IMR-90 (cell line): ENCODE data around the gene CGB7. TPM values are rescaled to one million over a fixed set of nuclear protein-coding genes. Genes with fewer than 3 reads are reported as not detected.

Experiments
- ATAC-seq: fragments of 200-7000 bp; cut with Tn5 transposase; 2 replicates; pipeline ENCODE4 v1.9.1; 2020; ENCODE audit warnings: low read depth, mild to moderate bottlenecking, moderate library complexity
- BruUV-seq: library from RNA; stranded (reverse); fragments of 400-500 nt; replicated peaks from 2 replicates; lab custom pipeline; 2021; lab: Mats Ljungman, UMichigan
- CTCF ChIA-PET: fragments of 300-600 bp; formaldehyde crosslinking; extraction: SDS; loops from one replicate; lab custom pipeline; 2021; ENCODE audit warnings: antibody characterized with exemption; lab: Yijun Ruan, JAX
- POLR2A ChIA-PET: fragments of 300-600 bp; sonication (Branson Sonifier 250); formaldehyde crosslinking; loops from one replicate; lab custom pipeline; 2022; ENCODE audit warnings: antibody characterized with exemption; ENCODE audit not compliant: unreplicated experiment; lab: Charles Lee
- DNase-seq: peaks from one replicate; pipeline ENCODE4 v3.0.0; 2013
- H2AFZ ChIP-seq: replicated peaks from 2 replicates; pipeline ENCODE3; 2013; ENCODE audit warnings: low read length, mild to moderate bottlenecking; ENCODE audit not compliant: poor library complexity
- H2AK5ac ChIP-seq: 2 replicates; pipeline ENCODE4 v1.6.1; 2013; ENCODE audit warnings: low read depth, low read length, inconsistent platforms
- H2AK9ac ChIP-seq: replicated peaks from 2 replicates; pipeline ENCODE3; 2013; ENCODE audit warnings: mild to moderate bottlenecking, low read depth, low read length, moderate library complexity; ENCODE audit not compliant: poor library complexity
- H2BK120ac ChIP-seq: 2 replicates; pipeline ENCODE4 v1.6.1; 2013; ENCODE audit warnings: low read depth, low read length, inconsistent platforms
- H2BK15ac ChIP-seq: 3 replicates; pipeline ENCODE4 v1.6.1; 2013; ENCODE audit warnings: low read depth, low read length, inconsistent platforms
- H2BK20ac ChIP-seq: 2 replicates; pipeline ENCODE4 v1.6.1; 2013; ENCODE audit warnings: low read depth, mild to moderate bottlenecking, inconsistent platforms, low read length, moderate library complexity
- H2BK5ac ChIP-seq: 2 replicates; pipeline ENCODE4 v1.6.1; 2013; ENCODE audit warnings: mild to moderate bottlenecking, low read depth, low read length, inconsistent platforms; ENCODE audit not compliant: poor library complexity, severe bottlenecking
- H3K14ac ChIP-seq: replicated peaks from 2 replicates; pipeline ENCODE4 v1.6.1; 2013; ENCODE audit warnings: low read depth, low read length, inconsistent platforms
- H3K18ac ChIP-seq: 2 replicates; pipeline ENCODE4 v1.6.1; 2013; ENCODE audit warnings: low read depth, low read length, control low read depth
- H3K23ac ChIP-seq: 2 replicates; pipeline ENCODE4 v1.6.1; 2013; ENCODE audit warnings: low read depth, low read length, inconsistent platforms
- H3K27ac ChIP-seq: 2 replicates; pipeline ENCODE4 v1.5.1; 2013; ENCODE audit warnings: mild to moderate bottlenecking, control low read depth, low read length; ENCODE audit not compliant: insufficient read depth
- H3K27me3 ChIP-seq: 2 replicates; pipeline ENCODE4 v1.6.1; 2013; ENCODE audit warnings: low read length; ENCODE audit not compliant: control insufficient read depth, insufficient read depth
- H3K36me3 ChIP-seq: 2 replicates; pipeline ENCODE4 v1.6.1; 2013; ENCODE audit warnings: low read length, mixed read lengths; ENCODE audit not compliant: control insufficient read depth, insufficient read depth
- H3K4ac ChIP-seq: 2 replicates; pipeline ENCODE4 v1.6.1; 2013; ENCODE audit warnings: low read depth, low read length, inconsistent platforms
- H3K4me1 ChIP-seq: 2 replicates; pipeline ENCODE4 v1.6.1; 2013; ENCODE audit warnings: low read length, mixed read lengths; ENCODE audit not compliant: control insufficient read depth, insufficient read depth
- H3K4me2 ChIP-seq: 2 replicates; pipeline ENCODE4 v1.6.1; 2013; ENCODE audit warnings: low read depth, mild to moderate bottlenecking, control low read depth, low read length, moderate library complexity
- H3K4me3 ChIP-seq: 2 replicates; pipeline ENCODE4 v1.5.1; 2013; ENCODE audit warnings: low read depth, mild to moderate bottlenecking, control low read depth, low read length, moderate library complexity; ENCODE audit not compliant: insufficient read depth
- H3K56ac ChIP-seq: 2 replicates; pipeline ENCODE4 v1.6.1; 2013; ENCODE audit warnings: low read length, inconsistent platforms; ENCODE audit not compliant: insufficient read depth; ENCODE audit errors: extremely low read depth
- H3K79me1 ChIP-seq, 2 experiments: 2 replicates each; pipeline ENCODE4 v1.6.1; 2013; ENCODE audit warnings: low read length in 2 of 2, inconsistent platforms in 1 of 2, low read depth in 1 of 2
- H3K9ac ChIP-seq: 2 replicates; pipeline ENCODE4 v1.6.1; 2013; ENCODE audit warnings: low read depth, low read length, control low read depth
- H3K9me1 ChIP-seq: 2 replicates; pipeline ENCODE4 v1.6.1; 2013; ENCODE audit warnings: low read length, inconsistent platforms; ENCODE audit not compliant: insufficient read depth
- H3K9me3 ChIP-seq: 2 replicates; pipeline ENCODE4 v1.6.1; 2013; ENCODE audit warnings: low read length; ENCODE audit not compliant: control insufficient read depth, insufficient read depth
- H4K20me1 ChIP-seq: 2 replicates; pipeline ENCODE4 v1.6.1; 2013; ENCODE audit warnings: low read length, inconsistent platforms; ENCODE audit not compliant: insufficient read depth
- H4K5ac ChIP-seq: 2 replicates; pipeline ENCODE4 v1.6.1; 2013; ENCODE audit warnings: mild to moderate bottlenecking, low read depth, low read length, control low read depth
- H4K8ac ChIP-seq, 2 experiments: 2 replicates each; pipeline ENCODE4 v1.6.1; 2013; ENCODE audit warnings: low read depth in 2 of 2, low read length in 2 of 2, control low read depth in 1 of 2, inconsistent platforms in 1 of 2
- H4K91ac ChIP-seq: 2 replicates; pipeline ENCODE4 v1.6.1; 2013; ENCODE audit warnings: low read depth, low read length, inconsistent platforms; ENCODE audit not compliant: insufficient read depth
- CEBPB ChIP-seq: IDR thresholded peaks from 2 replicates; pipeline ENCODE4 v1.6.1; 2012; ENCODE audit warnings: low read depth, low read length, improper control_type of control experiment
- CHD1 ChIP-seq: IDR thresholded peaks from 2 replicates; pipeline ENCODE4 v1.6.1; 2012; ENCODE audit warnings: low read depth, low read length, improper control_type of control experiment
- NFE2L2 ChIP-seq: fragments of 150-350 bp; IDR thresholded peaks from 2 replicates; pipeline ENCODE4 v1.6.1; 2016; ENCODE audit warnings: low read depth, mild to moderate bottlenecking, low read length
- POLR2A ChIP-seq: IDR thresholded peaks from 2 replicates; pipeline ENCODE4 v1.6.1; 2012; ENCODE audit warnings: mild to moderate bottlenecking, low read depth, low read length
- RCOR1 ChIP-seq: IDR thresholded peaks from 2 replicates; pipeline ENCODE4 v1.6.1; 2012; ENCODE audit warnings: mild to moderate bottlenecking, low read length, improper control_type of control experiment; ENCODE audit not compliant: insufficient replicate concordance
- SMC3 ChIP-seq: fragments of 150-350 bp; IDR thresholded peaks from 2 replicates; pipeline ENCODE4 v1.6.1; 2016; ENCODE audit warnings: low read depth, mild to moderate bottlenecking, antibody characterized with exemption, low read length, moderate library complexity
- WGBS, 2 experiments: methylation state at CpG; one replicate each; pipeline versions ENCODE4 v1.1.5 to v1.1.7; 2013; ENCODE audit warnings: missing lambda C conversion rate in 2 of 2; ENCODE audit not compliant: insufficient read length in 1 of 2; ENCODE audit errors: extremely low coverage in 2 of 2; 5-methylcytosine and 5-hydroxymethylcytosine counted together
- dilution Hi-C: fragments of 300-500 bp; cut with HindIII; formaldehyde crosslinking; loops from one replicate; pipeline ENCODE4 v1.14.3; 2018; ENCODE audit warnings: low sequenced_read_pairs; ENCODE audit not compliant: unreplicated experiment
- in situ Hi-C: fragments of 300-500 bp; cut with MboI; formaldehyde crosslinking; loops from 3 replicates; pipeline ENCODE4 v1.14.3; 2019; ENCODE audit warnings: low sequenced_read_pairs, inconsistent platforms, mixed read lengths
- intact Hi-C: fragments of 100-400 bp; cut with micrococcal nuclease; formaldehyde crosslinking; loops from 2 replicates; pipeline ENCODE4 v1.10.0; 2022
- polyA plus RNA-seq, 3 experiments: library from polyadenylated mRNA; depleted of rRNA; stranded (reverse); fragments of >200 nt; gene quantifications; 2 replicates each; pipeline ENCODE4 v1.2.3, GENCODE V29; 2012; ENCODE audit warnings: low replicate concordance in 1 of 3
- total RNA-seq: library from RNA; depleted of rRNA; stranded (reverse); fragments of >200 nt; gene quantifications from 2 replicates; pipeline ENCODE4 v1.2.3, GENCODE V29; 2012

Gene CGB7
- total and polyA plus RNA-seq, 2 of the 4 experiments (the other 2 are of a cell fraction), result 1.7 TPM; not detected in 1

- TF ChIP-seq RCOR1 (no peak), NFE2L2 (no peak)
Measured at GRCh38 chr19:49084206-49085019, 26.9 kb upstream of the CGB7 start (continued).

GRCh38 chr19:49081273-49081672, 23.7 kb upstream of the CGB7 start:
- TF ChIP-seq POLR2A, result no peak
- TF ChIP-seq CHD1, result no peak
- TF ChIP-seq SMC3, result no peak
- TF ChIP-seq CEBPB, result no peak
- dilution Hi-C loops, result no loop called here
- Histone ChIP-seq H3K56ac (no peak overlapping the region), H4K91ac (no peak overlapping the region), H2AFZ (peak overlapping the region; percentile 21), H3K79me1 (peaks cover 0 to 8% of the 10 kb centered on the region in 2 experiments; a peak in 1 of 4 replicates), H3K27ac (no peak overlapping the region), H3K36me3 (peaks cover under 1% of the 10 kb centered on the region; the same call in 1 of the 2 replicates), H3K4me2 (no peak overlapping the region), H2BK20ac (no peak overlapping the region), H2BK15ac (no peak overlapping the region), H3K18ac (no peak overlapping the region), H2AK5ac (no peak overlapping the region), H3K4me1 (peaks cover under 1% of the 10 kb centered on the region), H4K20me1 (peaks cover 10% of the 10 kb centered on the region), H3K14ac (no peak overlapping the region), H3K27me3 (no peaks in the 10 kb centered on the region), H2BK120ac (no peak overlapping the region), H3K4me3 (no peak overlapping the region), H4K8ac (no peak overlapping the region), H3K9ac (no peak overlapping the region), H3K9me1 (0 out of 2 replicates have a peak, but pooled peaks cover 2% of the 10 kb centered on the region), H4K5ac (no peak overlapping the region), H2BK5ac (no peak overlapping the region), H2AK9ac (no peak overlapping the region), H3K4ac (no peak overlapping the region), H3K23ac (no peak overlapping the region), H3K9me3 (no peaks in the 10 kb centered on the region)
- ChIA-PET POLR2A (no interaction called here), CTCF (no interaction called here)
- in situ Hi-C loops, result no loop called here
- intact Hi-C loops, result no loop called here
- no TSS peak for BruUV-seq
- DNase-seq (no peak), ATAC-seq (no peak)
- 20% methylated on average over 1 of the region's 1 CpG; no CpG with 5 or more reads in 1 of the 2 experiments for WGBS, 2 experiments
